MM.1S (cell line): ENCODE data around the gene GLUD2.

Experiments used
- DNase-seq: peaks from one replicate; pipeline ENCODE4 v3.0.0-alpha.2; 2015
- H2AFZ ChIP-seq: fragments of 300-600 bp; sonication (generic); 2 replicates; pipeline ENCODE4 v1.6.0; 2016; ENCODE audit warnings: antibody characterized with exemption, low read length
- H3F3A ChIP-seq: fragments of 300-600 bp; sonication (generic); 2 replicates; pipeline ENCODE4 v1.6.1; 2016; ENCODE audit warnings: mild to moderate bottlenecking, antibody characterized with exemption, low read length, moderate library complexity, mixed read lengths; ENCODE audit not compliant: insufficient read depth
- H3K27ac ChIP-seq: fragments of 300-600 bp; sonication (generic); 2 replicates; pipeline ENCODE4 v1.5.1; 2016; ENCODE audit warnings: mild to moderate bottlenecking, low read length
- H3K27me3 ChIP-seq: fragments of 300-600 bp; sonication (generic); replicated peaks from 2 replicates; pipeline ENCODE4 v1.6.0; 2016; ENCODE audit warnings: low read length; ENCODE audit not compliant: insufficient read depth
- H3K36me3 ChIP-seq: fragments of 300-600 bp; sonication (generic); replicated peaks from 2 replicates; pipeline ENCODE4 v1.6.1; 2016; ENCODE audit warnings: mild to moderate bottlenecking, low read length, mixed read lengths; ENCODE audit not compliant: insufficient read depth
- H3K4me1 ChIP-seq: fragments of 300-600 bp; sonication (generic); 2 replicates; pipeline ENCODE4 v1.6.1; 2016; ENCODE audit warnings: low read length, mixed read lengths
- H3K4me2 ChIP-seq: fragments of 300-600 bp; sonication (generic); 2 replicates; pipeline ENCODE4 v1.6.0; 2016; ENCODE audit warnings: low read depth, low read length
- H3K4me3 ChIP-seq: fragments of 300-600 bp; sonication (generic); 2 replicates; pipeline ENCODE4 v1.5.1; 2016; ENCODE audit warnings: low read length, mixed read lengths
- H3K79me2 ChIP-seq: fragments of 300-600 bp; sonication (generic); 2 replicates; pipeline ENCODE4 v1.6.1; 2016; ENCODE audit warnings: mixed run types, low read length, mixed read lengths
- H3K9ac ChIP-seq: fragments of 300-600 bp; sonication (generic); 2 replicates; pipeline ENCODE4 v1.6.1; 2016; ENCODE audit warnings: low read length, mixed read lengths
- H3K9me2 ChIP-seq: fragments of 300-600 bp; sonication (generic); replicated peaks from 2 replicates; pipeline ENCODE4 v1.6.1; 2016; ENCODE audit warnings: mild to moderate bottlenecking, low read length, mixed read lengths; ENCODE audit not compliant: insufficient read depth
- H3K9me3 ChIP-seq: fragments of 300-600 bp; sonication (generic); replicated peaks from 2 replicates; pipeline ENCODE4 v1.6.1; 2016; ENCODE audit warnings: mild to moderate bottlenecking, low read length, mixed read lengths; ENCODE audit not compliant: insufficient read depth
- H4K20me1 ChIP-seq: fragments of 300-600 bp; sonication (generic); 2 replicates; pipeline ENCODE4 v1.6.1; 2016; ENCODE audit warnings: mild to moderate bottlenecking, low read length, moderate library complexity, mixed read lengths; ENCODE audit not compliant: insufficient read depth
- EZH2 ChIP-seq: fragments of 300-600 bp; sonication (generic); optimal IDR thresholded peaks from 2 replicates; pipeline ENCODE3; 2017; ENCODE audit warnings: low read depth, mild to moderate bottlenecking, antibody characterized with exemption, low read length, mixed read lengths
- EZH2phosphoT487 ChIP-seq: fragments of 300-600 bp; sonication (generic); IDR thresholded peaks from 2 replicates; pipeline ENCODE4 v1.6.1; 2018; ENCODE audit warnings: antibody characterized with exemption, low read length
- TF ChIP-seq, protein P1 (sequence below): fragments of 300-600 bp; sonication (generic); IDR thresholded peaks from 2 replicates; pipeline ENCODE4 v1.5.1; 2016; ENCODE audit warnings: antibody characterized with exemption, low read length, mixed read lengths

Gene GLUD2

DNA sequence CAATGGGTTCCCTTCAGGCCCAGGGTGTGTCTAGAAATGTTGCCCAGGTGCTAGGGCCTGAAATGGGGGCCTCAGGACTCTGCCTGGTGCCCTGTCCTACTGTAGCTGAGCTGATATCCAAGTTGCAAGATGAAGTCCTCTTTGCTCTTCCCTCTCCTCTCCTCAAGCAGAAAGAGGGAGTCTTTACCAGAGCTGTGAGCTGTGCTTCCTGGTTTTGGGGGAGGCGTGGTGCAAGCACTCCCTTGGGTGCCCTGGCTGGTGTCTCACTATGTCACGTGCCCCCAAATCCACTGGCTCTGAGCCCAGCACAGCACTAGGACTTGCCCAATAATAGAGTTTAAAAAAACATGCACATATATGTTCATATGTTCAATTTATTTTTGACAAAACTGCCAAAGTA lies 32.6 kb upstream of the GLUD2 start:
- TF ChIP-seq EZH2phosphoT487 (no peak), EZH2 (no peak)
- TF ChIP-seq, protein P1, sequence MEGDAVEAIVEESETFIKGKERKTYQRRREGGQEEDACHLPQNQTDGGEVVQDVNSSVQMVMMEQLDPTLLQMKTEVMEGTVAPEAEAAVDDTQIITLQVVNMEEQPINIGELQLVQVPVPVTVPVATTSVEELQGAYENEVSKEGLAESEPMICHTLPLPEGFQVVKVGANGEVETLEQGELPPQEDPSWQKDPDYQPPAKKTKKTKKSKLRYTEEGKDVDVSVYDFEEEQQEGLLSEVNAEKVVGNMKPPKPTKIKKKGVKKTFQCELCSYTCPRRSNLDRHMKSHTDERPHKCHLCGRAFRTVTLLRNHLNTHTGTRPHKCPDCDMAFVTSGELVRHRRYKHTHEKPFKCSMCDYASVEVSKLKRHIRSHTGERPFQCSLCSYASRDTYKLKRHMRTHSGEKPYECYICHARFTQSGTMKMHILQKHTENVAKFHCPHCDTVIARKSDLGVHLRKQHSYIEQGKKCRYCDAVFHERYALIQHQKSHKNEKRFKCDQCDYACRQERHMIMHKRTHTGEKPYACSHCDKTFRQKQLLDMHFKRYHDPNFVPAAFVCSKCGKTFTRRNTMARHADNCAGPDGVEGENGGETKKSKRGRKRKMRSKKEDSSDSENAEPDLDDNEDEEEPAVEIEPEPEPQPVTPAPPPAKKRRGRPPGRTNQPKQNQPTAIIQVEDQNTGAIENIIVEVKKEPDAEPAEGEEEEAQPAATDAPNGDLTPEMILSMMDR, result no peak
- H3K9me3 ChIP-seq, result no peaks in the 10 kb centered on the region
- DNase-seq, result no peak
- H3K36me3 ChIP-seq, result no peaks in the 10 kb centered on the region
- no peak overlapping the region for H3K4me3 ChIP-seq
- no peaks in the 10 kb centered on the region for H3K27me3 ChIP-seq
- H2AFZ ChIP-seq, result no peak overlapping the region
- no peaks in the 10 kb centered on the region for H3K4me1 ChIP-seq
- H3K27ac ChIP-seq, result no peak overlapping the region
- H3K4me2 ChIP-seq, result no peak overlapping the region
- H3K79me2 ChIP-seq, result no peaks in the 10 kb centered on the region
- H4K20me1 ChIP-seq, result no peaks in the 10 kb centered on the region
- no peak overlapping the region for H3K9ac ChIP-seq
- no peaks in the 10 kb centered on the region for H3K9me2 ChIP-seq
- no peaks in the 10 kb centered on the region for H3F3A ChIP-seq

DNA sequence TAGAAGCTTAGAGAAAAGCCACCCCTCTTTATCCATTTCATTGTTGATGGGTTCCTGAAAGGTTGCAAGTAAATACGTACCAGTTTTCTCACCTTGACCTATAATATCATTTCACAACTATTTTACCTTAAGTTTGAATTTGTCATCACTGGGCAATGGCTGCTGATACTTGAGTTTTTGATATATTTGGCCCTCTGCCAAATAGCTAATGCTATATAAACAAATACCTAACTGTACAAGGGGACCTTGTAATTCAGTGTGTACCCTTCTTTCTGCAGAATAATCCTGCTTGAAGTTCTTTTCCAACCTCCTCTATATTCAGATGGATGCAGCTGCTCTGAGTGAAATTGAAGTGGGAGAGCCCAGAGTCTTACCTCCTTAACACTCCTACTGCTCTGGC lies 19.0 kb upstream of the GLUD2 start:
- Histone ChIP-seq H3K9me2 (no peaks in the 10 kb centered on the region), H3K36me3 (no peaks in the 10 kb centered on the region), H4K20me1 (no peaks in the 10 kb centered on the region), H3F3A (no peaks in the 10 kb centered on the region), H3K79me2 (no peaks in the 10 kb centered on the region), H3K4me3 (no peak overlapping the region), H3K9ac (no peak overlapping the region), H2AFZ (no peak overlapping the region), H3K9me3 (no peaks in the 10 kb centered on the region), H3K4me2 (no peak overlapping the region), H3K27ac (no peak overlapping the region), H3K27me3 (no peaks in the 10 kb centered on the region), H3K4me1 (no peaks in the 10 kb centered on the region)
- TF ChIP-seq EZH2phosphoT487, result no peak
- TF ChIP-seq, protein P1, result no peak
- TF ChIP-seq EZH2, result no peak
- no peak for DNase-seq

DNA sequence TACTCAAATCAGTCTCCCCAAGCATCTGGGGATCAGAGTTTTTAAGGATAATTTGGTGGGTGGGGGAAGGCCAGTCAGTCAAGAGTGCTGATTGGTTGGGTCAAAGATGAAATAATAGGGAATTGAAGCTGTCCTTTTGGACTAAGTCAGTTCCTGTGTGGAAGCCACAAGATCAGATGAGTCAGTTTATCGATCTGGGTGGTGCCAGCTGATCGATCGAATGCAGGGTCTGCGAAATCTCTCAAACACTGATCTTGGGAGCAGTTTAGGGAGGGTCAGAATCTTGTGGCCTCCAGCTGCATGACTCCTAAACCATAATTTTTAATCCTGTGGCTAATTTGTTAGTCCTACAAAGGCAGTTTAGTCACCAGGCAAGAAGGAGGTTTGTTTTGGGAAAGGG lies 17.3 kb upstream of the GLUD2 start:
- no peak overlapping the region for H3K4me2 ChIP-seq
- no peaks in the 10 kb centered on the region for H3K79me2 ChIP-seq
- no peaks in the 10 kb centered on the region for H3K9me3 ChIP-seq
- H3K9me2 ChIP-seq, result no peaks in the 10 kb centered on the region
- no peaks in the 10 kb centered on the region for H3K36me3 ChIP-seq
- H3K4me1 ChIP-seq, result no peaks in the 10 kb centered on the region
- no peak for DNase-seq
- H3K27ac ChIP-seq, result no peak overlapping the region
- H4K20me1 ChIP-seq, result no peaks in the 10 kb centered on the region
- H3K4me3 ChIP-seq, result no peak overlapping the region
- no peaks in the 10 kb centered on the region for H3K27me3 ChIP-seq
- H2AFZ ChIP-seq, result no peak overlapping the region
- TF ChIP-seq, protein P1, result no peak
- no peak for TF ChIP-seq EZH2
- TF ChIP-seq EZH2phosphoT487, result no peak
- no peaks in the 10 kb centered on the region for H3F3A ChIP-seq
- H3K9ac ChIP-seq, result no peak overlapping the region
